Loucy (cell line): ENCODE measurements around the gene MORN4.

Experiments used
- H2AFZ ChIP-seq: fragments of 200-600 bp; sonication (generic); 2 replicates; pipeline ENCODE4 v1.6.0; 2016; ENCODE audit warnings: antibody characterized with exemption, mild to moderate bottlenecking, low read length, moderate library complexity
- H3F3A ChIP-seq: fragments of 200-600 bp; 2 replicates; pipeline ENCODE4 v1.6.0; 2016; ENCODE audit warnings: antibody characterized with exemption, low read depth, mild to moderate bottlenecking
- H3K27me3 ChIP-seq: fragments of 200-600 bp; sonication (generic); 2 replicates; pipeline ENCODE4 v1.6.1; 2014; ENCODE audit warnings: low read length, mild to moderate bottlenecking; ENCODE audit not compliant: insufficient read depth, poor library complexity, severe bottlenecking
- H3K36me3 ChIP-seq: fragments of 200-600 bp; sonication (generic); 2 replicates; pipeline ENCODE4 v1.6.1; 2016; ENCODE audit warnings: low read length; ENCODE audit not compliant: insufficient read depth
- H3K4me1 ChIP-seq: fragments of 200-600 bp; sonication (generic); 2 replicates; pipeline ENCODE4 v1.5.1; 2014; ENCODE audit warnings: low read length, mild to moderate bottlenecking; ENCODE audit not compliant: insufficient read depth, poor library complexity, severe bottlenecking
- H3K4me2 ChIP-seq: fragments of 200-600 bp; sonication (generic); 2 replicates; pipeline ENCODE4 v1.6.0; 2014; ENCODE audit warnings: antibody characterized with exemption, low read length, low read depth, mild to moderate bottlenecking; ENCODE audit not compliant: poor library complexity, severe bottlenecking
- H3K4me3 ChIP-seq: fragments of 200-600 bp; sonication (generic); 2 replicates; pipeline ENCODE4 v1.5.1; 2014; ENCODE audit warnings: low read length, mild to moderate bottlenecking, mixed read lengths; ENCODE audit not compliant: poor library complexity, severe bottlenecking
- H3K79me2 ChIP-seq: fragments of 200-600 bp; sonication (generic); 2 replicates; pipeline ENCODE4 v1.6.1; 2014; ENCODE audit warnings: low read length; ENCODE audit not compliant: insufficient read depth
- H3K9ac ChIP-seq: fragments of 200-600 bp; sonication (generic); 2 replicates; pipeline ENCODE4 v1.6.0; 2014; ENCODE audit warnings: mild to moderate bottlenecking, low read depth, low read length, moderate library complexity; ENCODE audit not compliant: poor library complexity, severe bottlenecking
- H3K9me2 ChIP-seq: fragments of 200-600 bp; sonication (generic); replicated peaks from 2 replicates; pipeline ENCODE4 v1.6.1; 2016; ENCODE audit warnings: low read depth, low read length, mixed read lengths
- H3K9me3 ChIP-seq: fragments of 200-600 bp; sonication (generic); 2 replicates; pipeline ENCODE4 v1.6.1; 2014; ENCODE audit warnings: mild to moderate bottlenecking, antibody characterized with exemption, low read length, low read depth; ENCODE audit not compliant: insufficient read depth
- H4K20me1 ChIP-seq: fragments of 200-600 bp; sonication (generic); 2 replicates; pipeline ENCODE4 v1.6.0; 2014; ENCODE audit warnings: antibody characterized with exemption, low read length, mild to moderate bottlenecking; ENCODE audit not compliant: insufficient read depth, poor library complexity, severe bottlenecking
- CTCF ChIP-seq: fragments of 200-600 bp; sonication (generic); conservative IDR thresholded peaks from 2 replicates; pipeline ENCODE4 v1.5.1; 2014; ENCODE audit warnings: mild to moderate bottlenecking, antibody characterized with exemption, low read length
- EZH2phosphoT487 ChIP-seq: fragments of 200-600 bp; IDR thresholded peaks from 2 replicates; pipeline ENCODE4 v1.6.1; 2018; ENCODE audit warnings: antibody characterized with exemption, mild to moderate bottlenecking, moderate library complexity, borderline replicate concordance

The MORN4 gene

GRCh38 chr10:97664282-97664850 lies 31.1 kb upstream of the MORN4 start:
- TF ChIP-seq EZH2phosphoT487 = no peak
- TF ChIP-seq CTCF = no peak
- Histone ChIP-seq H3K4me2 (no peak overlapping the region), H3K9me2 (no peaks in the 10 kb centered on the region), H3K9ac (no peak overlapping the region), H3K4me3 (no peak overlapping the region), H4K20me1 (no peaks in the 10 kb centered on the region), H3F3A (no peaks in the 10 kb centered on the region), H3K79me2 (no peaks in the 10 kb centered on the region), H3K9me3 (no peaks in the 10 kb centered on the region), H2AFZ (no peak overlapping the region), H3K27me3 (no peaks in the 10 kb centered on the region), H3K4me1 (no peaks in the 10 kb centered on the region), H3K36me3 (peaks cover 46% of the 10 kb centered on the region; the same call in 1 of the 2 replicates)

GRCh38 chr10:97659589-97659988 lies 26.3 kb upstream of the MORN4 start:
- peaks cover 49% of the 10 kb centered on the region; the same call in 1 of the 2 replicates for H3K36me3 ChIP-seq
- no peaks in the 10 kb centered on the region for H3K9me2 ChIP-seq
- H3K4me1 ChIP-seq = no peaks in the 10 kb centered on the region
- no peak overlapping the region for H3K4me3 ChIP-seq
- no peak overlapping the region for H2AFZ ChIP-seq
- H3K4me2 ChIP-seq = no peak overlapping the region
- no peaks in the 10 kb centered on the region for H4K20me1 ChIP-seq
- H3K27me3 ChIP-seq = no peaks in the 10 kb centered on the region
- H3K9me3 ChIP-seq = no peaks in the 10 kb centered on the region
- no peaks in the 10 kb centered on the region for H3K79me2 ChIP-seq
- TF ChIP-seq EZH2phosphoT487 (no peak), CTCF (no peak)
- no peaks in the 10 kb centered on the region for H3F3A ChIP-seq
- no peak overlapping the region for H3K9ac ChIP-seq

- Histone ChIP-seq H3K4me3 (no peak overlapping the region), H3K36me3 (peaks cover 54% of the 10 kb centered on the region; the same call in 1 of the 2 replicates), H2AFZ (no peak overlapping the region), H3K4me1 (no peaks in the 10 kb centered on the region), H4K20me1 (no peaks in the 10 kb centered on the region), H3K79me2 (no peaks in the 10 kb centered on the region), H3K9me2 (no peaks in the 10 kb centered on the region), H3K4me2 (no peak overlapping the region), H3K27me3 (no peaks in the 10 kb centered on the region), H3K9ac (no peak overlapping the region), H3K9me3 (no peaks in the 10 kb centered on the region), H3F3A (no peaks in the 10 kb centered on the region)
- no peak for TF ChIP-seq EZH2phosphoT487
- no peak for TF ChIP-seq CTCF
These were observed 23.5 kb upstream of the MORN4 start for GRCh38 chr10:97656777-97657176.
